CD14-positive monocyte (primary cell): Measurements from ENCODE around the gene NAT9. TPM values are rescaled to one million over a fixed set of nuclear protein-coding genes. Genes with fewer than 3 reads are reported as not detected.
A peak's percentile ranks its signal among the peaks of the same experiment; 100 is the strongest.

Experiments used
- DNase-seq, 3 donors: peaks; one replicate each; pipeline ENCODE4 v3.0.0-alpha.2; 2011 to 2022
- H2AFZ ChIP-seq: 2 replicates; pipeline ENCODE4 v1.6.0; 2012; ENCODE audit warnings: mild to moderate bottlenecking, low read depth, low read length, inconsistent platforms; ENCODE audit not compliant: insufficient read depth, poor library complexity, severe bottlenecking
- H3K27ac ChIP-seq, 2 donors: 1 replicate in 1 of 2; 2 replicates in 1 of 2; pipeline ENCODE4 v1.5.1; 2012 to 2013; ENCODE audit warnings: low read length in 2 of 2, control low read depth in 1 of 2, inconsistent platforms in 1 of 2, low read depth in 1 of 2, mild to moderate bottlenecking in 1 of 2
- H3K27me3 ChIP-seq, 2 donors: one replicate each; pipeline versions ENCODE4 v1.6.0 to v1.6.1; 2011 to 2013; ENCODE audit warnings: low read length in 2 of 2; ENCODE audit not compliant: control insufficient read depth in 2 of 2, insufficient read depth in 2 of 2
- H3K36me3 ChIP-seq, 2 donors: replicated peaks in 1 of 2; 1 replicate in 1 of 2; 2 replicates in 1 of 2; pipeline versions ENCODE4 v1.5.1 to v1.6.1; 2012 to 2013; ENCODE audit warnings: low read length in 2 of 2, control low read depth in 1 of 2, inconsistent platforms in 1 of 2, mild to moderate bottlenecking in 1 of 2; ENCODE audit not compliant: insufficient read depth in 2 of 2, control insufficient read depth in 1 of 2
- H3K4me1 ChIP-seq, 2 donors: 1 replicate in 1 of 2; 2 replicates in 1 of 2; pipeline versions ENCODE4 v1.5.1 to v1.6.1; 2012 to 2013; ENCODE audit warnings: low read length in 2 of 2, control low read depth in 1 of 2, inconsistent platforms in 1 of 2, mild to moderate bottlenecking in 1 of 2, moderate library complexity in 1 of 2; ENCODE audit not compliant: insufficient read depth in 2 of 2, control insufficient read depth in 1 of 2
- H3K4me2 ChIP-seq: replicated peaks from 2 replicates; pipeline ENCODE3; 2012; ENCODE audit warnings: low read length, moderate library complexity, mild to moderate bottlenecking; ENCODE audit not compliant: poor library complexity, severe bottlenecking; ENCODE audit errors: extremely low read depth
- H3K4me3 ChIP-seq, 3 experiments: fragments of 200-600 bp in 1 of 3; sonication (generic) in 1 of 3; replicated peaks in 1 of 3; 1 replicate in 2 of 3; 2 replicates in 1 of 3; pipeline ENCODE4 v1.5.1; 2011 to 2013; ENCODE audit warnings: low read length in 3 of 3, mild to moderate bottlenecking in 3 of 3, control low read depth in 2 of 3, low read depth in 2 of 3, inconsistent platforms in 1 of 3, moderate library complexity in 1 of 3
- H3K79me2 ChIP-seq: 2 replicates; pipeline ENCODE4 v1.6.0; 2012; ENCODE audit warnings: mild to moderate bottlenecking, control low read depth, inconsistent platforms, low read length, moderate library complexity; ENCODE audit not compliant: insufficient read depth
- H3K9ac ChIP-seq: 2 replicates; pipeline ENCODE4 v1.6.0; 2017; ENCODE audit warnings: low read length, mild to moderate bottlenecking; ENCODE audit not compliant: insufficient read depth, poor library complexity, severe bottlenecking
- H3K9me3 ChIP-seq, 2 donors: replicated peaks in 1 of 2; 1 replicate in 1 of 2; 2 replicates in 1 of 2; pipeline versions ENCODE4 v1.5.1 to v1.6.1; 2012 to 2013; ENCODE audit warnings: low read length in 2 of 2, control low read depth in 1 of 2; ENCODE audit not compliant: control insufficient read depth in 1 of 2, insufficient read depth in 1 of 2
- H4K20me1 ChIP-seq: 2 replicates; pipeline ENCODE4 v1.6.0; 2012; ENCODE audit warnings: mild to moderate bottlenecking, low read length, control low read depth, moderate library complexity; ENCODE audit not compliant: insufficient read depth
- H3K27ac Mint-ChIP-seq, 7 donors: one replicate each; pipeline ENCODE4 v1.8.0; 2020; ENCODE audit warnings: mild to moderate bottlenecking in 7 of 7, mixed read lengths in 7 of 7, moderate library complexity in 6 of 7, inconsistent platforms in 2 of 7
- H3K27me3 Mint-ChIP-seq, 3 donors: one replicate each; pipeline ENCODE4 v1.8.0; 2021 to 2022; ENCODE audit warnings: low read depth in 3 of 3, mild to moderate bottlenecking in 3 of 3, mixed read lengths in 3 of 3, moderate library complexity in 3 of 3, inconsistent platforms in 1 of 3
- H3K36me3 Mint-ChIP-seq, 2 donors: one replicate each; pipeline ENCODE4 v1.8.0; 2020; ENCODE audit warnings: mixed read lengths in 2 of 2, inconsistent platforms in 1 of 2, mild to moderate bottlenecking in 1 of 2
- H3K4me1 Mint-ChIP-seq: one replicate; pipeline ENCODE4 v1.8.0; 2020; ENCODE audit warnings: mild to moderate bottlenecking, mixed read lengths
- H3K4me3 Mint-ChIP-seq, 2 donors: one replicate each; pipeline ENCODE4 v1.8.0; 2020; ENCODE audit warnings: mild to moderate bottlenecking in 2 of 2, mixed read lengths in 2 of 2, moderate library complexity in 1 of 2
- H3K9me3 Mint-ChIP-seq, 7 donors: one replicate each; pipeline ENCODE4 v1.8.0; 2020 to 2022; ENCODE audit warnings: mixed read lengths in 7 of 7, mild to moderate bottlenecking in 6 of 7, moderate library complexity in 6 of 7, inconsistent platforms in 2 of 7
- CTCF ChIP-seq: fragments of 200-600 bp; IDR thresholded peaks from one replicate; pipeline ENCODE4 v1.8.0; 2022; ENCODE audit warnings: antibody characterized with exemption, mild to moderate bottlenecking
- WGBS: methylation state at CpG from one replicate; pipeline ENCODE4 v1.1.5; 2013; ENCODE audit warnings: missing lambda C conversion rate; ENCODE audit not compliant: insufficient coverage; 5-methylcytosine and 5-hydroxymethylcytosine counted together
- intact Hi-C, 2 donors: fragments of 100-400 bp; cut with micrococcal nuclease; formaldehyde crosslinking; loops; one replicate each; pipeline versions ENCODE4 v1.15.0 to v1.15.1; 2023
- polyA plus RNA-seq, 3 donors: library from polyadenylated mRNA; depleted of rRNA in 1 of 3; unstranded in 2 of 3; stranded (reverse) in 1 of 3; fragments of 300-500 nt in 2 of 3; fragments of >200 nt in 1 of 3; fragmentation: Illumina TruSeq in 2 of 3; gene quantifications; 1 replicate in 2 of 3; 2 replicates in 1 of 3; pipeline ENCODE4 v1.2.3, GENCODE V29; 2012 to 2021

NAT9 gene
- polyA plus RNA-seq, 3 donors: 7.1 to 95.6 (median 7.8) TPM

- DNase-seq: no peak
- H3K27me3 ChIP-seq: no peaks in the 10 kb centered on the region
- no peak overlapping the region for H3K4me3 ChIP-seq
- peaks cover 0 to 2% (median 1%) of the 10 kb centered on the region in 3 donors for H3K27me3 Mint-ChIP-seq
- WGBS: 58% methylated on average over 3 of the region's 7 CpGs
- no peak for TF ChIP-seq CTCF
- no peak overlapping the region for H3K9ac ChIP-seq
- peaks cover 21 to 48% of the 10 kb centered on the region in 2 donors for H3K36me3 Mint-ChIP-seq
- intact Hi-C loops: no loop called here
- peaks cover 95% of the 10 kb centered on the region for H3K79me2 ChIP-seq
- no peaks in the 10 kb centered on the region for H3K9me3 ChIP-seq
- no peak overlapping the region for H3K27ac ChIP-seq
- H3K27ac Mint-ChIP-seq: peak overlapping the region in 2 of 7 donors; percentile 54 to 63
- H3K9me3 Mint-ChIP-seq: peaks cover 0 to 2% (median 0%) of the 10 kb centered on the region in 7 donors
- peaks cover 97% of the 10 kb centered on the region for H4K20me1 ChIP-seq
- peaks cover 52% of the 10 kb centered on the region for H3K4me1 Mint-ChIP-seq
- no peak overlapping the region for H3K4me2 ChIP-seq
- H3K4me1 ChIP-seq: peaks cover 39 to 49% of the 10 kb centered on the region in 2 donors
- H3K4me3 Mint-ChIP-seq: no peak overlapping the region
- H2AFZ ChIP-seq: no peak overlapping the region
- H3K36me3 ChIP-seq: peaks cover 19 to 37% of the 10 kb centered on the region in 2 donors
Observed at GRCh38 chr17:74760404-74761105, 15.6 kb downstream of the NAT9 start.

- H3K4me1 ChIP-seq: peaks cover 39 to 49% of the 10 kb centered on the region in 2 donors
- H3K9ac ChIP-seq: peak overlapping the region; percentile 17
- peaks cover 24 to 37% of the 10 kb centered on the region in 2 donors for H3K36me3 ChIP-seq
- peaks cover 0 to 2% (median 0%) of the 10 kb centered on the region in 7 donors for H3K9me3 Mint-ChIP-seq
- no peaks in the 10 kb centered on the region for H3K27me3 ChIP-seq
- peaks cover 0 to 2% (median 1%) of the 10 kb centered on the region in 3 donors for H3K27me3 Mint-ChIP-seq
- peak overlapping the region in 1 of 3 experiments; percentile 48 for H3K4me3 ChIP-seq
- no peak overlapping the region for H3K27ac ChIP-seq
- H3K4me2 ChIP-seq: peak overlapping the region; percentile 65
- peaks cover 100% of the 10 kb centered on the region for H4K20me1 ChIP-seq
- no peak for DNase-seq
- H3K27ac Mint-ChIP-seq: peak overlapping the region in 2 of 7 donors; percentile 23 to 60
- peaks cover 58% of the 10 kb centered on the region for H3K4me1 Mint-ChIP-seq
- 80% methylated on average over 2 of the region's 10 CpGs for WGBS
- intact Hi-C loops: no loop called here
- H3K4me3 Mint-ChIP-seq: peak overlapping the region in 1 of 2 donors; percentile 16
- H2AFZ ChIP-seq: no peak overlapping the region
- H3K9me3 ChIP-seq: no peaks in the 10 kb centered on the region
- H3K36me3 Mint-ChIP-seq: peaks cover 22 to 49% of the 10 kb centered on the region in 2 donors
- no peak for TF ChIP-seq CTCF
- peaks cover 100% of the 10 kb centered on the region for H3K79me2 ChIP-seq
Observed at GRCh38 chr17:74759941-74760340, 16.2 kb downstream of the NAT9 start.
